Fibroblast of villous mesenchyme (primary cell): ENCODE measurements around the gene SERPINA1. TPM values are rescaled to one million over a fixed set of nuclear protein-coding genes. Genes with fewer than 3 reads are reported as not detected.

Source experiments
- DNase-seq: peaks from one replicate; pipeline ENCODE4 v3.0.0-alpha.2; 2010; ENCODE audit warnings: low read depth
- H3K4me3 ChIP-seq: 2 replicates; pipeline ENCODE4 v1.5.1; 2011; ENCODE audit warnings: low read depth, mild to moderate bottlenecking, low read length
- CTCF ChIP-seq: IDR thresholded peaks from 2 replicates; pipeline ENCODE4 v1.5.1; 2012; ENCODE audit warnings: low read depth, mild to moderate bottlenecking, low read length; ENCODE audit not compliant: insufficient read depth
- total RNA-seq: library from RNA; depleted of rRNA; stranded (reverse); fragments of >200 nt; gene quantifications from 2 replicates; pipeline ENCODE4 v1.2.3, GENCODE V29; 2012

Gene SERPINA1
- total RNA-seq, 1 donor = not detected

DNA sequence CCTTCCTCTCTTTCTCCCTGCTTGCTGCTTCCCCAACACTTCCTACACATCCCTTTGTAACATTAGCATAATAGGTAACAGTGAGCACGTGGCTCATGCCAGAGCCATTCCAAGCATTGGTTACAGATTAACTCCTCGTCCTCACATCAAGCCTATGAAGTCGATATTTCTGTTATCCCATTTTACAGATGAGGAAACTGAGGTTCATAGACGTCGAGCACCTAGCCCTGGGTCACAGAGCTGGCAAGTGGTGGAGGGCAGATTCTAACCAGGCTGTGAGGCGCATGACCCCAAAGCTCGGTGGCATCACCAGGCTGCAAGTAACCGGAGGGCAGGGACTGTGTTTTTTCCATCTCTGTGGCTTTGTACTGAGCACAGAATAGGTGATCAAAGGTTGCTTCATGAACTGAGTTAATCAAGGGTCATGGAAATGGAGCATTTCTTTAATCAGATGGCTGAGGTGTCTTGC is 5.7 kb upstream of the SERPINA1 start:
- TF ChIP-seq CTCF = no peak
- DNase-seq = no peak
- H3K4me3 ChIP-seq = no peak overlapping the region

GRCh38 chr14:94393474-94393873 is 5.1 kb upstream of the SERPINA1 start:
- H3K4me3 ChIP-seq = no peak overlapping the region
- no peak for DNase-seq
- TF ChIP-seq CTCF = no peak

DNA sequence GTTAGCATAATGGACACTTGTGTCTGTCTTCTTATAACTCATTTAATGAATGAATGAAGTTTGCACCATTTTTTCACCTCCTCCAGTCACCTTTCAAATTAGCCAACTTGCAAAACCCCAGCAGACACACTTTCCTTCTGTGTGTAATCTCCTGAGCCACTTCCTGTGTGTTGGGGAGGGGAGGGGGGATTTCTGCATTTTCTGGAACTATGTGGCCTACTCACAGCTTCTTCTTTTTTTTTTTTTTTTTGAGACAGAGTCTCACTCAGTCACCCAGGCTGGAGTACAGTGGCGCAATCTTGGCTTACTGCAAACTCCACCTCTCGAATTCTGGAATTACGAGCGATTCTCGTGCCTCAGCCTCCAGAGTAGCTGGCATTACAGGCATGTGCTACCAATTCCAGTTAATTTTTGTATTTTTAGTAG is 4.1 kb upstream of the SERPINA1 start:
- no peak overlapping the region for H3K4me3 ChIP-seq
- TF ChIP-seq CTCF = no peak
- peak; percentile 44 for DNase-seq

- no peak overlapping the region for H3K4me3 ChIP-seq
- DNase-seq = no peak
- TF ChIP-seq CTCF = no peak
Measured at GRCh38 chr14:94391281-94391975, 3.0 kb upstream of the SERPINA1 start.

DNA sequence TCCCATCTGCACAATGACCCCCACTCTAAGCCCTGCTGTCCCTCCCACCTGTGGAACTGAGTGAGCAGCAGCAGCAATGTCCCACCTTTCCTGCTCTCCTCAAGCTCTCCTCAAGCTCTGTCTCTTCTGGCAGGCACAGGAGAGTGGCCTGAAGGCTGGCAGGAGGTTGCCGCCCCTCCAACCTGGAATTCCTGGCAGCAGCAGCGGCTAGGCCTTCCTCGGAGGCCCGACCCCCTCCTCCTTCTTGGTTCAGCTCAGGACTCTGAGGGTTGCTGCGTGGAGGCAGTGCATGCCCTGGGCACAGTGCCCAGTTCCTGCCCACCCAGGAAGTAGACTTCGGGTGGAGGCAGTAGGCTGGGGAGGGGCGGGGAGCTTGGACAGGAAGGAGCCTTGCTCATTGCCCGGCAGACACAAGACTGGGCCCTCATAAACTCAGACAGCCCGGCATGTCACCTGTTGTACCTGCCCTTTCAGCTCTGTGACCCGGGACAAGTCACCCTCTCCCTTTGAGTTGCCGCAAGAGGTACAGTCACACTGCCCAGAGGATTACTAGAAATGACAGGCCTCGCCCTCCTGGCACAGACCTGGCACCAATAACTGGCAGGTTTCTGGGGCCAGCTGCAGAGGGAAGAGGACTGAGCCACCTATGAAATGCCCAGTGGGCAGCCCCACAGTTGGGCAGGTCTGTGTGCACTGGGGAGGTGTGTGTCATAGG is 2.1 kb upstream of the SERPINA1 start:
- no peak for TF ChIP-seq CTCF
- no peak overlapping the region for H3K4me3 ChIP-seq
- no peak for DNase-seq

DNA sequence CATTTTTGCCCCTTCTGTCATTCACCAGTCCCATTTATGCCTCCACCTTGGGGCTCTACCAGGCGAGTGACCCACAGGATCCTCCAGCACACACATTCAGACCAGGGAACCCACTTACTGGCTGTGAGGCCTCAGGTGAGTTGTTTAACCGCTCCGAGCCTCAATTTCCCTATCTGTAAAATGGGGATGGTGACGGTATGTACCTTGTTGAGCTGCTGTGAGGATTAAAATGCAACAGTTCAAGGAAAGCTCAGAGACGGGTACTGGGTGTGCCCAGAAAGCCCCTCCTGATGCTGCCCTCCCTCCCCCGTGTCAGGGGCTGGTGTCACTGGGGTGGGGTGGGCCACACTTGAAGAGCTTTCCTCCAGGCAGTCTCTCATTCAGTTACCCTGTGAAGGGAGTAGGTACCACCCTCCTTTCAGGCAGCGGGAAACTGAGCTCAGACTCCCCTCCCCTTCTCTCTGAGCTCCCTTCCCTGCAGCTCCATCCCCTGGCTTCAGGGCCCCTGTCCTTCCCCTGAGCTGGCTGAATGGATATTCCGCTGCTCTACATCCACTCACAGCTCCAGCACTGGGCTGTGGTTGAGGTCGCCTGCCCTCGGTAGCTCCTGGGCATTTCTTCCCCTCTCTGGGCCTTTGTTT is 1.4 kb upstream of the SERPINA1 start:
- TF ChIP-seq CTCF = no peak
- DNase-seq = no peak
- H3K4me3 ChIP-seq = no peak overlapping the region
